GM21390 (cell line): ENCODE results near the gene FKBP15.
"Not testable (repeated sequence)": the region's sequence is repeated elsewhere in the genome, so short reads cannot be mapped to it uniquely, and the experiment has no call there.

Experiments used
- ATAC-seq: cut with Tn5 transposase; IDR thresholded peaks from one replicate; pipeline ENCODE4 v1.9.1; 2021; ENCODE audit not compliant: unreplicated experiment

Gene FKBP15

GRCh38 chr9:113237026-113237425 is 15.9 kb upstream of the FKBP15 start:
- no peak for ATAC-seq

- ATAC-seq = not testable (repeated sequence)
These were observed 14.7 kb upstream of the FKBP15 start for GRCh38 chr9:113235701-113236255.

GRCh38 chr9:113231701-113232100 is 10.6 kb upstream of the FKBP15 start:
- ATAC-seq = no peak

- ATAC-seq = no peak
These were observed 7.1 kb upstream of the FKBP15 start for GRCh38 chr9:113228130-113228665.

- ATAC-seq = no peak
These were observed 6.4 kb upstream of the FKBP15 start for GRCh38 chr9:113227436-113227835.

GRCh38 chr9:113223963-113224362 is 2.9 kb upstream of the FKBP15 start:
- no peak for ATAC-seq

- no peak for ATAC-seq
These were observed 1.4 kb upstream of the FKBP15 start for GRCh38 chr9:113222482-113222841.

GRCh38 chr9:113221800-113222481 is 864 bp upstream of the FKBP15 start:
- ATAC-seq = no peak

- no peak for ATAC-seq
These were observed 542 bp downstream of the FKBP15 start for GRCh38 chr9:113220467-113221002.

GRCh38 chr9:113219969-113220368 is 1.1 kb downstream of the FKBP15 start:
- peak; percentile 52 for ATAC-seq

GRCh38 chr9:113219186-113219936 is 1.7 kb downstream of the FKBP15 start:
- peak; percentile 41 for ATAC-seq

GRCh38 chr9:113216406-113216805 is 4.7 kb downstream of the FKBP15 start:
- ATAC-seq = no peak

- ATAC-seq = no peak
These were observed 5.9 kb downstream of the FKBP15 start for GRCh38 chr9:113215132-113215531.

- no peak for ATAC-seq
These were observed 10.3 kb downstream of the FKBP15 start for GRCh38 chr9:113210815-113211214.

GRCh38 chr9:113205861-113206260 is 15.2 kb downstream of the FKBP15 start:
- ATAC-seq = no peak

GRCh38 chr9:113205432-113205831 is 15.6 kb downstream of the FKBP15 start:
- no peak for ATAC-seq

GRCh38 chr9:113199683-113200329 is 21.3 kb downstream of the FKBP15 start:
- no peak for ATAC-seq

GRCh38 chr9:113192455-113192854 is 28.6 kb downstream of the FKBP15 start:
- ATAC-seq = no peak

GRCh38 chr9:113187929-113188595 is 33.0 kb downstream of the FKBP15 start:
- no peak for ATAC-seq

- no peak for ATAC-seq
These were observed 34.8 kb downstream of the FKBP15 start for GRCh38 chr9:113186137-113186755.
